ENCODE data around the gene HOXD9. TPM values are rescaled to one million over a fixed set of nuclear protein-coding genes. Genes with fewer than 3 reads are reported as not detected.
A peak's percentile ranks its signal among the peaks of the same experiment; 100 is the strongest.

Gene HOXD9
- total and polyA plus RNA-seq, 4 experiments from 2014 or later: not detected

DNA sequence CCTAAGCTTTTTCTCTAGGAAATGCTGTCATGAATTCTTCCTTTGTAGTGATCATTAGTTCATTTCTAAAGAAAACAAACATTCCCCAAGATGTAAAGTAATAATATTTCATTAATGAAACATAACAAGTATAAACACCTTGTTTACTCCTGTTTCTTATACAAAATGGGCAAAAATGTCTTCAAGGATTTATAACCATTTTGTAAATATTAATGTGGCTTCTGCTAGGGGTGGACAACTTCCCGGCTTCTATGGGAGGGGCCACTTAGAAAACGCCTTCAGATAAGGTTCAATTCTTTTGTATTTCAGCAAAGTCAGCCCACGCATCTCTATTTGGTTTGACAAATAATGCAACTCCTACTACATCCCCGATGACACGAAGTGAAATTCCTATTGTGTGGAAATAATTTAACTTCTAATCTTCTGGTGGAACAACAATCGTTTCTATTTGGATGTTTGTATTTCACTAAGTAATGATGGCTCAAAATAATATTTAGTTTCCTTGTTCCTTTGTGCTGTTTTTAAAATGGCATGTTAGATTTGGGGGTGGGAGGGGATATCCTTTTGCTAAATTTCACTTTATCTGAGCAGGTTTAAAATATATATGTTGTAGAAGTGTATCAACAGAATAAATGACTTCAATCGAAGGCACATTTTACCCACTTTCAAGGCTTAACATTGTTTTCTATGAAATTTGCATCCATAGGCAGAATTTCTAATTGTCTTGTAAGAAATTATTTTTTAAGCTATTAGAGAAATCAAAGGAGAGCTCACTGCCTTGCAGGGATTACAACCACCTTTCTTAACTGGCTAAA lies 51.3 kb downstream of the HOXD9 start:
- Histone ChIP-seq H3K9me3 (ENCODE audit: control insufficient read depth in 1 of 2, low read length in 2 of 2) (no peaks in the 10 kb centered on the region), H3K27ac (ENCODE audit: low read depth, low read length) (no peak overlapping the region), H3K4me3 (ENCODE audit: low read length in 2 of 2) (no peak overlapping the region), H3K27me3 (ENCODE audit: insufficient read depth, low read length) (peaks cover 57% of the 10 kb centered on the region), H3K4me1 (ENCODE audit: insufficient read depth, low read length) (no peaks in the 10 kb centered on the region), H3K36me3 (ENCODE audit: insufficient read depth, low read length) (no peaks in the 10 kb centered on the region)
- Mint-ChIP-seq H3K27ac (no peak overlapping the region), H3K4me1 (peaks cover 3 to 19% (median 14%) of the 10 kb centered on the region in 4 donors), H3K27me3 (peaks cover 54 to 68% of the 10 kb centered on the region in 2 donors), H3K9me3 (peaks cover 0 to 5% (median 0%) of the 10 kb centered on the region in 8 donors), H3K36me3 (no peaks in the 10 kb centered on the region), H3K4me3 (no peak overlapping the region)
- ChIA-PET POLR2A (ENCODE audit: partially characterized antibody) (no interaction called here), CTCF (ENCODE audit: partially characterized antibody) (no interaction called here)
- intact Hi-C loops (cut with micrococcal nuclease): no loop called here
- DNase-seq: no peak

DNA sequence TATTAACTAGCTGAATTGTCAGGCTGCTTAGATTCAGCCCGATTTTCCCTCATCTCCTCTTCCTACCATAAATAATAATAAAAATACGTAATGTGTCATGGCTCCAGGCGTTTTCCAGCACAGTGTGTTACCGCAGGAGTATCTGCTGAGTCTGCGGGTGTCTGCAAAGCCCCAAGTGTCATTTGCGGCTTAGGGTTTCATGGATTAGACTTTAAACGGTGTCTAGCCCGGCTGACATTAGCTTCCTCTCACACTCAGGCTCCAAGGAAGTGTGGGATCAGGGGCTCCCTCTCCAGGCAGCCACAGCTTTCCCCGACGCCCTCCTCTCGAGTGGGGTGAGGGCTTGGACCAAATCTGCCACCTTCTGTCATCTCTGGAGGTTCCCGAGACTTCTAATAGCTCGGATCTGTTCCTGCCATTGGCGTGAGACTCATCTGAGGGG lies 51.9 kb downstream of the HOXD9 start:
- ChIA-PET CTCF (ENCODE audit: partially characterized antibody) (no interaction called here), POLR2A (ENCODE audit: partially characterized antibody) (no interaction called here)
- DNase-seq: no peak
- Histone ChIP-seq H3K9me3 (ENCODE audit: control insufficient read depth in 1 of 2, low read length in 2 of 2) (no peaks in the 10 kb centered on the region), H3K4me3 (ENCODE audit: low read length in 2 of 2) (no peak overlapping the region), H3K36me3 (ENCODE audit: insufficient read depth, low read length) (no peaks in the 10 kb centered on the region), H3K27ac (ENCODE audit: low read depth, low read length) (no peak overlapping the region), H3K4me1 (ENCODE audit: insufficient read depth, low read length) (no peaks in the 10 kb centered on the region), H3K27me3 (ENCODE audit: insufficient read depth, low read length) (peaks cover 62% of the 10 kb centered on the region)
- Mint-ChIP-seq H3K4me3 (no peak overlapping the region), H3K27me3 (peaks cover 57 to 66% of the 10 kb centered on the region in 2 donors), H3K9me3 (peaks cover 0 to 5% (median 0%) of the 10 kb centered on the region in 8 donors), H3K27ac (no peak overlapping the region), H3K36me3 (no peaks in the 10 kb centered on the region), H3K4me1 (peaks cover 3 to 22% (median 15%) of the 10 kb centered on the region in 4 donors)
- intact Hi-C loops (cut with micrococcal nuclease): no loop called here

Small RNA genes within 50 kb of the gene (microRNA-seq; reads per million reads assigned to microRNA genes)
- gene MIR10B (ENCODE audit: borderline microRNAs expressed, borderline number of aligned reads, borderline replicate concordance): 17.0 reads per million, percentile 49 among the genes with 10 or more reads in this experiment

Other genes starting within 250 kb of the HOXD9 start
- gene LNPK, start 120.5 kb upstream of the HOXD9 start, total RNA-seq: 10 to 100 TPM; 30.4 to 31.3 TPM
- 10 to 100 TPM; 17.5 to 21.8 TPM for gene LNPK, start 120.5 kb upstream of the HOXD9 start, polyA plus RNA-seq
- not detected for gene EVX2, start 38.8 kb upstream of the HOXD9 start, total RNA-seq
- gene EVX2, start 38.8 kb upstream of the HOXD9 start, polyA plus RNA-seq: not detected
- gene HOXD13, start 30.0 kb upstream of the HOXD9 start, total RNA-seq: not detected
- not detected for gene HOXD13, start 30.0 kb upstream of the HOXD9 start, polyA plus RNA-seq
- not detected for gene HOXD12, start 22.9 kb upstream of the HOXD9 start, total RNA-seq
- gene HOXD12, start 22.9 kb upstream of the HOXD9 start, polyA plus RNA-seq: not detected
- gene HOXD11, start 15.4 kb upstream of the HOXD9 start, total RNA-seq: not detected
- not detected for gene HOXD11, start 15.4 kb upstream of the HOXD9 start, polyA plus RNA-seq
- gene HOXD10, start 5.9 kb upstream of the HOXD9 start, total RNA-seq: not detected
- gene HOXD10, start 5.9 kb upstream of the HOXD9 start, polyA plus RNA-seq: not detected
- not detected for gene HOXD8, start 7.0 kb downstream of the HOXD9 start, total RNA-seq
- not detected for gene HOXD8, start 7.0 kb downstream of the HOXD9 start, polyA plus RNA-seq
- not detected for gene HOXD4, start 28.8 kb downstream of the HOXD9 start, total RNA-seq
- gene HOXD4, start 28.8 kb downstream of the HOXD9 start, polyA plus RNA-seq: not detected
- not detected for gene HOXD3, start 34.6 kb downstream of the HOXD9 start, total RNA-seq
- not detected for gene HOXD3, start 34.6 kb downstream of the HOXD9 start, polyA plus RNA-seq
- gene HOXD1, start 65.9 kb downstream of the HOXD9 start, total RNA-seq: not detected
- gene HOXD1, start 65.9 kb downstream of the HOXD9 start, polyA plus RNA-seq: not detected
- gene MTX2, start 146.7 kb downstream of the HOXD9 start, total RNA-seq: 1 to 10 TPM; 7.6 to 8.1 TPM
- 10 to 100 TPM; 15.9 to 24.6 TPM for gene MTX2, start 146.7 kb downstream of the HOXD9 start, polyA plus RNA-seq